RWPE1 (cell line): ENCODE data around the gene SHROOM3.

Source experiments
- CTCF ChIA-PET: fragments of 350-600 bp; sonication (Branson Sonifier 250); formaldehyde crosslinking; extraction: SDS; loops from one replicate; lab custom pipeline; 2021; lab: Yijun Ruan, JAX
- POLR2A ChIA-PET: fragments of 400-600 bp; formaldehyde crosslinking; extraction: SDS; loops from one replicate; lab custom pipeline; 2020; ENCODE audit warnings: antibody characterized with exemption; ENCODE audit not compliant: low non-redundant PET; lab: Yijun Ruan, JAX
- DNase-seq: peaks from one replicate; pipeline ENCODE4 v3.0.0; 2012; ENCODE audit warnings: low spot score
- H3K27ac ChIP-seq: fragments of 450-650 bp; 2 replicates; pipeline ENCODE4 v1.5.1; 2017
- TF ChIP-seq, protein P1 (sequence below): fragments of 450-650 bp; conservative IDR thresholded peaks from 2 replicates; pipeline ENCODE4 v1.5.1; 2017; ENCODE audit warnings: low read depth, mild to moderate bottlenecking

The SHROOM3 gene

DNA sequence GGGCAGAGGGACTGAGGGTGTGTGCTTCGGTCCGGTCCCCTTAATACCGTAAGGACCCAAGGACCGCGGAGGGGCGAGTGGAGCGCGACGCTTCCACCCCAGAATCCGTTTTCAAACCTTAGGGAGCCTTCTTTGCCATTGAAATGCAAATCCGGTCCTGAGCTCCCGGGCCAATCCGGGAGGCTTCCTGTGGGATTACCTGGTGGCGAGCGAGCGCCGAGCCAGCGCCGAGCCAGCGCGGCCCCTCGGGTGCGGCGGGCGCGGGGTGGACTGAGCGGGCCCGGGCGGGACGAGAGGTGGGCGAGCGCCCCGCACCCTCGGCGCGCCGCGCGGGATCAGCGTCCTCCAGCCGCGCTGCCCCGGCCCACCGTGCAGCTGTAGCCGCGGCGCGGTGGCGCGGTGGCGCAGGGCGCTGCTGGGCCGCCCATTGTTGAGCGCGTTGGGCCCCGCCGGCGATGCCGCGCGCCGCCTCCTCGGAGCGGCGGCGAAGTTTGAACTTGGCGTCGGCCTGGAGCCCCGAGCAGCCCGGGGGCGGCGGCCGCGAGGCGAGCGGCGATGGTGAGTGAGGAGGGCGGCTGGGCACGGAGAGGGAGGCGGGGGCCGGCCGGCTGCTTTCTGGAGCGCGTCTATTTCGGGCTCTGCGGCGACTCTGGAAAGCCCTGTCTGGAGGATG lies 254.3 kb downstream of the SHROOM3 start:
- DNase-seq, result peak; percentile 75
- peak overlapping the region; percentile 76 for H3K27ac ChIP-seq
- POLR2A ChIA-PET, result no interaction called here
- CTCF ChIA-PET, result interaction anchor here (1.1 kb wide), 1 partner anchor 26 kb away, joined by 4 read pairs; no protein-coding TSS in a partner anchor
- TF ChIP-seq, protein P1, sequence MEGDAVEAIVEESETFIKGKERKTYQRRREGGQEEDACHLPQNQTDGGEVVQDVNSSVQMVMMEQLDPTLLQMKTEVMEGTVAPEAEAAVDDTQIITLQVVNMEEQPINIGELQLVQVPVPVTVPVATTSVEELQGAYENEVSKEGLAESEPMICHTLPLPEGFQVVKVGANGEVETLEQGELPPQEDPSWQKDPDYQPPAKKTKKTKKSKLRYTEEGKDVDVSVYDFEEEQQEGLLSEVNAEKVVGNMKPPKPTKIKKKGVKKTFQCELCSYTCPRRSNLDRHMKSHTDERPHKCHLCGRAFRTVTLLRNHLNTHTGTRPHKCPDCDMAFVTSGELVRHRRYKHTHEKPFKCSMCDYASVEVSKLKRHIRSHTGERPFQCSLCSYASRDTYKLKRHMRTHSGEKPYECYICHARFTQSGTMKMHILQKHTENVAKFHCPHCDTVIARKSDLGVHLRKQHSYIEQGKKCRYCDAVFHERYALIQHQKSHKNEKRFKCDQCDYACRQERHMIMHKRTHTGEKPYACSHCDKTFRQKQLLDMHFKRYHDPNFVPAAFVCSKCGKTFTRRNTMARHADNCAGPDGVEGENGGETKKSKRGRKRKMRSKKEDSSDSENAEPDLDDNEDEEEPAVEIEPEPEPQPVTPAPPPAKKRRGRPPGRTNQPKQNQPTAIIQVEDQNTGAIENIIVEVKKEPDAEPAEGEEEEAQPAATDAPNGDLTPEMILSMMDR, result no peak

GRCh38 chr4:76690011-76690905 lies 255.2 kb downstream of the SHROOM3 start:
- peak; percentile 38 for DNase-seq
- ChIA-PET POLR2A (no interaction called here), CTCF (interaction anchor here (0.5 to 1.1 kb wide), 3 partner anchors 25 to 344 kb away, joined by 3 to 4 read pairs (median 4); no protein-coding TSS in a partner anchor)
- H3K27ac ChIP-seq, result peak overlapping the region; percentile 76
- TF ChIP-seq, protein P1, result no peak

DNA sequence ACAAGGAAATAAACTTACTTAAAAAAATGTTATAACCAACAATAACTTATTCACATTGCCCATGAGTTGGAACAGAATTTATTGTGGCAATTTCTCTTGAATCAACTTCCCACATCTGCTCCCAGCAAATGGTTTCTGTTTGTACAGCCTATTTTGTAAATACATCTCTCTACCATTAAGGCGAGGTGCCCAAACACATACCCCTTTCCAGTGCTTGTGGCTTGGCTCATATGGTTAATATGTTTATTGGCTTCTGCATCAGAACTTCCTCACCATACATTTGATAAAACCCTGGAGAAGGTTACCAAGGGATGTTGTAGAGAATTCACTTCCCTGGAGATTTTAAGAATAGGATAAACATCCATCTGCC lies 255.9 kb downstream of the SHROOM3 start:
- no peak for DNase-seq
- TF ChIP-seq, protein P1, result no peak
- CTCF ChIA-PET, result interaction anchor here (0.7 kb wide), 1 partner anchor 183 kb away, joined by 4 read pairs; no protein-coding TSS in a partner anchor
- H3K27ac ChIP-seq, result no peak overlapping the region
- POLR2A ChIA-PET, result no interaction called here

DNA sequence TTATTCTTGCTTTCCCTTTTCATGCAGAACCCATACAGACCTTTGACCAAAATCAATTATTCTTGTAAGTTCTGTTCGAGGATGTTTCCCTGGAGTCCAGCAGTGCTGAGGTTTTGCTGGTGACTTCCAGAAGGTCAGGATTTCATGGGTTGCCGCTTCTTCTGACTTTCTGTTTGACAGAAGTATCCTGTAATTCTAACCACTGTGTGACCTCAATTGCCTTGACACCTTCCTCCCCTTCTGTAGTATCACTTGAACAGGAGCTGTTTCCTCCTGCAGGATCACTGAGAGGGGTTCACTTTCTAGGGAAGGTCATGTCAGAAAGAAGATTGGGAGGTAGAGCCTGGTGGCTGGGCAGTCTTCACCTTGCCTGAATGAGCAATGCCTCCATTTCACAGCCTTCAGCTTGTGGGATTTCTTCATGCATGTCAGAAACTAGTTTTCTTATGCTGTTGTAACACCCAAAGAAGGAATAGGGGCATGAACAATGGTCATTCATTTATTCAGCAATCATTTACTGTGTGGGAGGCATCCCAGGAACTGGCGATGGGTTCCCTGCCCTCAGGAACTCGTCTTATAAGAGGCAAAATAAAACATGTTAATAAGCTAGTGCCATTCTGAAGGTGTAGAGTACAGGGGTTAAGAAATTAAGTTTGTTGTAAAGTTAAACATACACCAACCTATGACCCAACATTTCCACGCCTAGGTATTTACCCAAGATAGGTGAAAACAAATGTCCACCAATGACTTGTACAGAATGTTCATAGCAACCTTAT lies 257.0 kb downstream of the SHROOM3 start:
- CTCF ChIA-PET, result no interaction called here
- no peak for DNase-seq
- no peak overlapping the region for H3K27ac ChIP-seq
- POLR2A ChIA-PET, result no interaction called here
- TF ChIP-seq, protein P1, result no peak

DNA sequence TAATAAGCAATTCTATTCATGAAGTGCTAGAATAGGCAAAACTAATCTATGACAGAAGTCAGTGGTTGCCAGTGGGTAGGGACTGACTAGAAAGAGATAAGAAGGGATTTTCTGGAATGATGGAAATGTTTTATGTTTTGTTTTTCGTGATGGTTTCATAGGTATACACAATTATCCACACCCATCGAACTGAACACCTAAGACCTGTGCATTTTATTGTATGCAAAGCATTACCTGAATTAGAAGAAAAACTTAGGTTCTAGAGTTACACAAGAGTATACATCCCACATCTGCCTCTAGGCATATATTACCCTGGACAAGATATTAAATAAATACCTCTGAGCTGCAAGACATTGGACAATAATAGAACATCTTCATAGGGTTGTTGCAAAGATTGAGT lies 257.7 kb downstream of the SHROOM3 start:
- DNase-seq, result no peak
- TF ChIP-seq, protein P1, result no peak
- CTCF ChIA-PET, result no interaction called here
- no peak overlapping the region for H3K27ac ChIP-seq
- POLR2A ChIA-PET, result no interaction called here

- ChIA-PET POLR2A (no interaction called here), CTCF (interaction anchor here (0.6 kb wide), 2 partner anchors 51 to 114 kb away, joined by 3 to 4 read pairs; no protein-coding TSS in a partner anchor)
- H3K27ac ChIP-seq, result no peak overlapping the region
- DNase-seq, result no peak
- TF ChIP-seq, protein P1, result no peak
Measured at GRCh38 chr4:76694056-76694455, 259.0 kb downstream of the SHROOM3 start.
